Activated CD4-positive, alpha-beta T cell treated with anti-CD3 and anti-CD28 coated beads for 36 hours (primary cell): Measurements from ENCODE around the gene PCDHGB5. TPM values are rescaled to one million over a fixed set of nuclear protein-coding genes. Genes with fewer than 3 reads are reported as not detected.
"Not testable (repeated sequence)": the region's sequence is repeated elsewhere in the genome, so short reads cannot be mapped to it uniquely, and the experiment has no call there.

Experiments used
- ATAC-seq: fragments of 200-7000 bp; cut with Tn5 transposase; one replicate; pipeline ENCODE4 v1.10.0; 2021; ENCODE audit warnings: mild to moderate bottlenecking, moderate library complexity
- CTCF ChIA-PET: fragments of 350-600 bp; sonication (Branson Sonifier 250); formaldehyde crosslinking; loops from one replicate; lab custom pipeline; 2021; ENCODE audit warnings: antibody characterized with exemption; lab: Charles Lee
- POLR2A ChIA-PET: fragments of 350-600 bp; sonication (Branson Sonifier 250); formaldehyde crosslinking; loops from one replicate; lab custom pipeline; 2021; ENCODE audit warnings: antibody characterized with exemption, inconsistent platforms; lab: Charles Lee
- DNase-seq: peaks from one replicate; pipeline ENCODE4 v3.0.0-alpha.2; 2020
- H3K27ac Mint-ChIP-seq: one replicate; pipeline ENCODE4 v1.8.0; 2021; ENCODE audit warnings: mixed read lengths
- H3K27me3 Mint-ChIP-seq: one replicate; pipeline ENCODE4 v1.8.0; 2021; ENCODE audit warnings: mixed read lengths
- H3K36me3 Mint-ChIP-seq: one replicate; pipeline ENCODE4 v1.8.0; 2021; ENCODE audit warnings: low read depth, mixed read lengths
- H3K4me1 Mint-ChIP-seq: one replicate; pipeline ENCODE4 v1.8.0; 2021; ENCODE audit warnings: mixed read lengths
- H3K4me3 Mint-ChIP-seq: one replicate; pipeline ENCODE4 v1.8.0; 2021; ENCODE audit warnings: mild to moderate bottlenecking, moderate library complexity, mixed read lengths
- H3K9me3 Mint-ChIP-seq: one replicate; pipeline ENCODE4 v1.8.0; 2021; ENCODE audit warnings: low read depth, mixed read lengths
- intact Hi-C, 2 experiments: fragments of 100-400 bp; cut with DNase I in 1 of 2; cut with micrococcal nuclease in 1 of 2; formaldehyde crosslinking; loops; one replicate each; pipeline versions ENCODE4 v1.14.2 to v1.15.1; 2022 to 2024; cut with DNase I, micrococcal nuclease
- total RNA-seq, 2 experiments: library from RNA; stranded (reverse); gene quantifications; one replicate each; pipeline ENCODE4 v1.2.3, GENCODE V29; 2021

Gene PCDHGB5
- total RNA-seq, 2 experiments from 2014 or later, result 0.05 to 0.09 TPM

GRCh38 chr5:141362719-141363118 lies 35.0 kb upstream of the PCDHGB5 start:
- Mint-ChIP-seq H3K4me3 (no peak overlapping the region), H3K9me3 (peaks cover 40% of the 10 kb centered on the region), H3K36me3 (peaks cover 38% of the 10 kb centered on the region), H3K4me1 (peaks cover 2% of the 10 kb centered on the region), H3K27ac (no peak overlapping the region), H3K27me3 (peaks cover 73% of the 10 kb centered on the region)
- intact Hi-C loops, result loop anchor here (1.0 to 10.0 kb wide), 6 partner anchors 12 to 568 kb away; partner anchors contain the start of genes PCDHA12 (in 1 of the 2), PCDHA2 (in 1 of the 2), PCDHA8 (in 1 of the 2) and PCDHA9 (in 1 of the 2)
- DNase-seq (no peak), ATAC-seq (no peak)
- CTCF ChIA-PET, result interaction anchor here (0.5 to 1.0 kb wide), 3 partner anchors 150 to 1429 kb away, joined by 3 read pairs; no protein-coding TSS in a partner anchor
- POLR2A ChIA-PET, result no interaction called here

DNA sequence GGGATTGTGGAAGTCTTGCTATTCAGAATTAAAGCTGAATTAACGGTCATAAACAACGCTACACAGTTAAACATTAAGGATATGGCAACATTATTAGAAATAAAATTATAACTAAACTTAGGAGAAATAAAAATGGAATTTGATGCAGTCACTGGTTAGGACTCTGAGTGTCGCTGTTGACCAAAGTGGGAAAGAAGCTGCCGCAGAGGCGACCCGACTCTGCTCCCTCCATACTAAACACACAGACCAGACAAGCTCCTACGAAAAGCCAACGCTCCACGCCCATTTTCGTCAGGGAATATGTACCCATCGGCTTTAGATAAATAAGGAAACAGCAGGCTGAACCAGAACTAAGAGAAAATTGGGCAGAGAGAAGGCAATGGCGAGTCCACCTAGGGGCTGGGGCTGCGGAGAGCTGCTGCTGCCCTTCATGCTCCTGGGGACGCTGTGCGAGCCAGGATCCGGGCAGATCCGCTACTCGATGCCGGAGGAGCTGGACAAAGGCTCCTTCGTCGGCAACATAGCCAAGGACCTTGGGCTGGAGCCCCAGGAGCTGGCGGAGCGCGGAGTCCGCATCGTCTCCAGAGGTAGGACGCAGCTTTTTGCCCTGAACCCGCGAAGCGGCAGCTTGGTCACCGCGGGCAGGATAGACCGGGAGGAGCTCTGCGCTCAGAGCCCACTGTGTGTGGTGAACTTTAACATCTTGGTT lies 33.6 kb upstream of the PCDHGB5 start, which contains the start of gene PCDHGA5:
Gene PCDHGA5 (plus strand): TSS at position 211 of the 709 bp plus-strand sequence. CDS start 169 bp downstream, at position 380.
- intact Hi-C loops, result loop anchor here (5.0 to 10.0 kb wide), 5 partner anchors 119 to 569 kb away; partner anchors contain the start of genes PCDHA12 (in 1 of the 2), PCDHA2 (in 1 of the 2), PCDHA8 (in 1 of the 2) and PCDHA9 (in 1 of the 2)
- ChIA-PET CTCF (interaction anchor here (0.6 to 1.7 kb wide), 7 partner anchors 9 to 188 kb away, joined by 3 to 4 read pairs (median 3); partner anchors contain the start of genes PCDHGA2, PCDHGA4 and PCDHGB6), POLR2A (no interaction called here)
- peaks cover 71% of the 10 kb centered on the region for H3K27me3 Mint-ChIP-seq
- H3K4me3 Mint-ChIP-seq, result no peak within 1 kb of the TSS
- ATAC-seq, result no peak
- peaks cover 40% of the 10 kb centered on the region for H3K9me3 Mint-ChIP-seq
- peaks cover 2% of the 10 kb centered on the region for H3K4me1 Mint-ChIP-seq
- no peak within 1 kb of the TSS for H3K27ac Mint-ChIP-seq
- no peak for DNase-seq
- peaks cover 38% of the 10 kb centered on the region for H3K36me3 Mint-ChIP-seq

DNA sequence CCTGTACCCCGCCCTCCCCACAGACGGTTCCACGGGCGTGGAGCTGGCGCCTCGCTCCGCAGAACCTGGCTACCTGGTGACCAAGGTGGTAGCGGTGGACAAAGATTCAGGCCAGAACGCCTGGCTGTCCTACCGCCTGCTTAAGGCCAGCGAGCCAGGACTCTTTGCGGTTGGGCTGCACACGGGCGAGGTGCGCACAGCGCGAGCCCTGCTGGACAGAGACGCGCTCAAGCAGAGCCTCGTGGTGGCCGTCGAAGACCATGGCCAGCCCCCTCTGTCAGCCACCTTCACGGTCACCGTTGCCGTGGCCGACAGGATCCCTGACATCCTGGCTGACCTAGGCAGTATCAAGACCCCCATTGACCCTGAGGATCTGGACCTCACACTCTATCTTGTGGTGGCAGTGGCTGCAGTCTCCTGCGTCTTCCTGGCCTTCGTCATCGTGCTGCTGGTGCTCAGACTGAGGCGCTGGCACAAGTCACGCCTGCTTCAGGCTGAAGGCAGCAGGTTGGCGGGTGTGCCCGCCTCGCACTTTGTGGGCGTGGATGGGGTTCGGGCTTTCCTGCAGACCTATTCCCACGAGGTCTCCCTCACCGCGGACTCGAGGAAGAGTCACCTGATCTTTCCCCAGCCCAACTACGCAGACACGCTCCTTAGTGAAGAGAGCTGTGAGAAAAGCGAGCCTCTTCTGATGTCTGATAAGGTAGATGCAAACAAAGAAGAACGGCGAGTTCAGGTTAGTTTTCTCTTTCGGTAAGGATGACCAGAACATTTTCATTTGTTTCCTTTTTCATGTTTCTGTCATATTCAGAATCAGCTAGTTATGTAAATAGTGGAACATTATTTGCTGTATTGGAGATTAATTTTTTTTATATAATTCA lies 31.5 kb upstream of the PCDHGB5 start:
- no peak overlapping the region for H3K27ac Mint-ChIP-seq
- peaks cover 38% of the 10 kb centered on the region for H3K36me3 Mint-ChIP-seq
- ChIA-PET CTCF (no interaction called here), POLR2A (no interaction called here)
- DNase-seq (no peak), ATAC-seq (no peak)
- H3K27me3 Mint-ChIP-seq, result peaks cover 69% of the 10 kb centered on the region
- intact Hi-C loops, result loop anchor here (10.0 kb wide), 4 partner anchors 121 to 571 kb away; partner anchors contain the start of genes PCDHA12 (in 1 of the 2), PCDHA2 (in 1 of the 2), PCDHA8 (in 1 of the 2) and PCDHA9 (in 1 of the 2)
- peaks cover 3% of the 10 kb centered on the region for H3K4me1 Mint-ChIP-seq
- peaks cover 28% of the 10 kb centered on the region for H3K9me3 Mint-ChIP-seq
- no peak overlapping the region for H3K4me3 Mint-ChIP-seq

- CTCF ChIA-PET, result interaction anchor here (0.6 to 3.0 kb wide), 19 partner anchors 9 to 235 kb away, joined by 3 to 15 read pairs (median 5); partner anchors contain the start of genes PCDHB15, PCDHB5, PCDHGA1 and PCDHGA10
- peaks cover 61% of the 10 kb centered on the region for H3K27me3 Mint-ChIP-seq
- H3K4me1 Mint-ChIP-seq, result peaks cover 3% of the 10 kb centered on the region
- peak; percentile 63 for DNase-seq
- intact Hi-C loops, result loop anchor here (5.0 to 10.0 kb wide), 6 partner anchors 37 to 578 kb away; partner anchors contain the start of genes PCDHA2 (in 2 of the 2), PCDHGB6 (in 2 of the 2), PCDHA12 (in 1 of the 2) and PCDHA8 (in 1 of the 2)
- H3K4me3 Mint-ChIP-seq, result peak within 1 kb of the TSS; percentile 52
- ATAC-seq, result peak; percentile 76
- H3K9me3 Mint-ChIP-seq, result peaks cover 30% of the 10 kb centered on the region
- POLR2A ChIA-PET, result interaction anchor here (0.6 kb wide), 1 partner anchor 50 kb away, joined by 4 read pairs; no protein-coding TSS in a partner anchor
- H3K27ac Mint-ChIP-seq, result no peak within 1 kb of the TSS
- peaks cover 34% of the 10 kb centered on the region for H3K36me3 Mint-ChIP-seq
Observed at GRCh38 chr5:141369994-141370848, 27.5 kb upstream of the PCDHGB5 start, which contains the start of gene PCDHGB3. Gene PCDHGB3, plus strand, starts transcription at chr5:141370242. Its CDS starts 153 bp downstream, at chr5:141370395.

GRCh38 chr5:141371572-141372475 lies 25.9 kb upstream of the PCDHGB5 start:
- ChIA-PET POLR2A (no interaction called here), CTCF (interaction anchor here (1.0 to 3.0 kb wide), 4 partner anchors 41 to 149 kb away, joined by 3 to 15 read pairs (median 7); partner anchors contain the start of genes PCDHB14, PCDHB15, PCDHGA10 and PCDHGA11)
- H3K27me3 Mint-ChIP-seq, result peaks cover 58% of the 10 kb centered on the region
- H3K36me3 Mint-ChIP-seq, result peaks cover 25% of the 10 kb centered on the region
- ATAC-seq (no peak), DNase-seq (no peak)
- peaks cover 32% of the 10 kb centered on the region for H3K9me3 Mint-ChIP-seq
- H3K4me3 Mint-ChIP-seq, result no peak overlapping the region
- no peak overlapping the region for H3K27ac Mint-ChIP-seq
- intact Hi-C loops, result loop anchor here (5.0 kb wide), 2 partner anchors 35 to 580 kb away; partner anchors contain the start of genes PCDHGB6 (in 2 of the 2) and PCDHA2 (in 1 of the 2)
- H3K4me1 Mint-ChIP-seq, result peaks cover 3% of the 10 kb centered on the region

DNA sequence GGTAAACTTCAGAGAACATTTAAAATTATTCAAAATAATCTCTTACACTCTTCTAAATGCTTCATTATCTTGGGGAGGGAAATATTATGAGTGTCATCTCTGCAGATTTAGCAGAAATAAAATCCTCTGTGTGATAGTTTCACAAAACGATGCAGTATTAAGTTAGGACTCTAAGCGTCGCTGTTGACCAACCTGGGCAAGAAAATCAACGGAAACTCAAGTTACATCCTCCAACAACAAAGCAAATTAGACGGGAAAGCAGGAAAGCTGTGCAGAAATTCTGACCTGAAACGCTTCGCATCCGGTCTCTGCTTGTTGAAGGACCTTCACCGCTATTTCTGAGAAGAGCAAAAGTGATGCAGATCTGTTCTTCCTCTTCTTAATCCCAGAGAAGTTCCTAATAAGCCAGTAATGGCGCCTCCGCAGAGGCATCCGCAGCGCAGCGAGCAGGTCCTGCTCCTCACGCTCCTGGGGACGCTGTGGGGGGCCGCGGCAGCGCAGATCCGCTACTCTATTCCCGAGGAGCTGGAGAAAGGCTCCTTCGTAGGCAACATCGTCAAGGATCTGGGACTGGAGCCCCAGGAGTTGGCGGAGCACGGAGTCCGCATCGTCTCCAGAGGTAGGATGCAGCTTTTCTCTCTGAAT lies 24.0 kb upstream of the PCDHGB5 start, which contains the start of gene PCDHGA6:
Gene PCDHGA6 (plus strand): TSS at position 219 of the 645 bp plus-strand sequence. CDS start 193 bp downstream, at position 412.
- POLR2A ChIA-PET, result interaction anchor here (0.6 kb wide), 1 partner anchor 47 kb away, joined by 4 read pairs; the partner anchor contains the start of gene PCDHGA11
- H3K27ac Mint-ChIP-seq, result no peak within 1 kb of the TSS
- CTCF ChIA-PET, result interaction anchor here (0.9 to 2.0 kb wide), 4 partner anchors 10 to 183 kb away, joined by 3 to 10 read pairs (median 5); partner anchors contain the start of genes PCDHGA10 and PCDHGA5
- intact Hi-C loops, result loop anchor here (5.0 kb wide), 2 partner anchors 34 to 581 kb away; partner anchors contain the start of genes PCDHGB6 (in 2 of the 2) and PCDHA2 (in 1 of the 2)
- DNase-seq (no peak), ATAC-seq (no peak)
- peaks cover 39% of the 10 kb centered on the region for H3K9me3 Mint-ChIP-seq
- H3K4me3 Mint-ChIP-seq, result no peak within 1 kb of the TSS
- peaks cover 3% of the 10 kb centered on the region for H3K4me1 Mint-ChIP-seq
- peaks cover 56% of the 10 kb centered on the region for H3K27me3 Mint-ChIP-seq
- peaks cover 26% of the 10 kb centered on the region for H3K36me3 Mint-ChIP-seq

DNA sequence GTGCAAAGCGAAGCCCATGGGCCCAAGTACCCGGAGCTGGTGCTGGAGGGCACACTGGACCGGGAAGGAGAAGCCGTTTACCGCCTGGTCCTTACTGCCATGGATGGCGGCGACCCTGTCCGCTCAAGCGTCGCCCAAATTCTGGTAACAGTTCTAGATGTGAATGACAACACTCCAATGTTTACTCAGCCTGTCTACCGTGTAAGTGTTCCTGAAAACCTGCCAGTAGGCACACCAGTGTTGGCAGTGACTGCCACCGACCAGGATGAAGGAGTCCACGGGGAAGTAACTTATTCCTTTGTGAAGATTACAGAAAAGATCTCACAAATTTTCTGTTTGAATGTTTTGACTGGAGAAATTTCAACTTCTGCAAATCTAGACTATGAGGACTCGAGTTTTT lies 23.1 kb upstream of the PCDHGB5 start:
- Mint-ChIP-seq H3K9me3 (peaks cover 40% of the 10 kb centered on the region), H3K4me3 (no peak overlapping the region), H3K27ac (no peak overlapping the region), H3K4me1 (peaks cover 3% of the 10 kb centered on the region), H3K36me3 (peaks cover 26% of the 10 kb centered on the region), H3K27me3 (peaks cover 55% of the 10 kb centered on the region)
- ATAC-seq (no peak), DNase-seq (no peak)
- intact Hi-C loops, result loop anchor here (5.0 kb wide), 2 partner anchors 33 to 582 kb away; partner anchors contain the start of genes PCDHGB6 (in 2 of the 2) and PCDHA2 (in 1 of the 2)
- CTCF ChIA-PET, result interaction anchor here (0.9 to 2.0 kb wide), 4 partner anchors 10 to 183 kb away, joined by 3 to 10 read pairs (median 5); partner anchors contain the start of genes PCDHGA10 and PCDHGA5
- POLR2A ChIA-PET, result interaction anchor here (0.6 kb wide), 1 partner anchor 46 kb away, joined by 4 read pairs; the partner anchor contains the start of gene PCDHGA11

GRCh38 chr5:141375444-141376155 lies 22.1 kb upstream of the PCDHGB5 start:
- CTCF ChIA-PET, result interaction anchor here (1.0 to 2.0 kb wide), 3 partner anchors 11 to 38 kb away, joined by 3 to 10 read pairs (median 4); partner anchors contain the start of genes PCDHGA10 and PCDHGA5
- intact Hi-C loops, POLR2A ChIA-PET, H3K4me1 Mint-ChIP-seq, H3K4me3 Mint-ChIP-seq, ATAC-seq, H3K27ac Mint-ChIP-seq, DNase-seq: not testable (repeated sequence)
- Mint-ChIP-seq H3K9me3 (peaks cover 40% of the 10 kb centered on the region), H3K27me3 (peaks cover 52% of the 10 kb centered on the region), H3K36me3 (peaks cover 22% of the 10 kb centered on the region)
